CD4-positive, alpha-beta T cell treated with Interferon alpha-2 for 1 hour (primary cell): ENCODE data around the gene KIAA1217.

Source experiments
- DNase-seq, 2 donors: peaks; one replicate each; pipeline ENCODE4 v3.0.0-alpha.2; 2020 to 2022

The KIAA1217 gene

GRCh38 chr10:24242562-24242961 is 33.6 kb downstream of the KIAA1217 start:
- no peak for DNase-seq

- no peak for DNase-seq
Observed at GRCh38 chr10:24246365-24246764, 37.4 kb downstream of the KIAA1217 start.

- DNase-seq = no peak
Observed at GRCh38 chr10:24247841-24248240, 38.9 kb downstream of the KIAA1217 start.

- DNase-seq = no peak
Observed at GRCh38 chr10:24249829-24250415, 41.0 kb downstream of the KIAA1217 start.

- no peak for DNase-seq
Observed at GRCh38 chr10:24251547-24251946, 42.6 kb downstream of the KIAA1217 start.

GRCh38 chr10:24254180-24254579 is 45.2 kb downstream of the KIAA1217 start:
- DNase-seq = no peak

GRCh38 chr10:24255115-24255880 is 46.4 kb downstream of the KIAA1217 start:
- DNase-seq = no peak

- DNase-seq = no peak
Observed at GRCh38 chr10:24255881-24256311, 47.0 kb downstream of the KIAA1217 start.

GRCh38 chr10:24256619-24257107 is 47.7 kb downstream of the KIAA1217 start:
- no peak for DNase-seq

- DNase-seq = no peak
Observed at GRCh38 chr10:24257588-24257987, 48.6 kb downstream of the KIAA1217 start.

- DNase-seq = no peak
Observed at GRCh38 chr10:24259365-24260130, 50.6 kb downstream of the KIAA1217 start.

- no peak for DNase-seq
Observed at GRCh38 chr10:24261627-24262026, 52.7 kb downstream of the KIAA1217 start.

- no peak for DNase-seq
Observed at GRCh38 chr10:24262929-24263590, 54.1 kb downstream of the KIAA1217 start.

GRCh38 chr10:24269476-24269875 is 60.5 kb downstream of the KIAA1217 start:
- no peak for DNase-seq

GRCh38 chr10:24272374-24272773 is 63.4 kb downstream of the KIAA1217 start:
- DNase-seq = no peak

- no peak for DNase-seq
Observed at GRCh38 chr10:24277277-24277676, 68.3 kb downstream of the KIAA1217 start.

- no peak for DNase-seq
Observed at GRCh38 chr10:24277771-24278170, 68.8 kb downstream of the KIAA1217 start.

GRCh38 chr10:24278176-24278889 is 69.4 kb downstream of the KIAA1217 start:
- no peak for DNase-seq

GRCh38 chr10:24279166-24279565 is 70.2 kb downstream of the KIAA1217 start:
- DNase-seq = no peak

- DNase-seq = no peak
Observed at GRCh38 chr10:24287559-24288195, 78.7 kb downstream of the KIAA1217 start.

GRCh38 chr10:24288581-24288980 is 79.6 kb downstream of the KIAA1217 start:
- DNase-seq = no peak

- DNase-seq = no peak
Observed at GRCh38 chr10:24289235-24289634, 80.3 kb downstream of the KIAA1217 start.
